ENCODE measurements around the gene HOXB2.

The HOXB2 gene

DNA sequence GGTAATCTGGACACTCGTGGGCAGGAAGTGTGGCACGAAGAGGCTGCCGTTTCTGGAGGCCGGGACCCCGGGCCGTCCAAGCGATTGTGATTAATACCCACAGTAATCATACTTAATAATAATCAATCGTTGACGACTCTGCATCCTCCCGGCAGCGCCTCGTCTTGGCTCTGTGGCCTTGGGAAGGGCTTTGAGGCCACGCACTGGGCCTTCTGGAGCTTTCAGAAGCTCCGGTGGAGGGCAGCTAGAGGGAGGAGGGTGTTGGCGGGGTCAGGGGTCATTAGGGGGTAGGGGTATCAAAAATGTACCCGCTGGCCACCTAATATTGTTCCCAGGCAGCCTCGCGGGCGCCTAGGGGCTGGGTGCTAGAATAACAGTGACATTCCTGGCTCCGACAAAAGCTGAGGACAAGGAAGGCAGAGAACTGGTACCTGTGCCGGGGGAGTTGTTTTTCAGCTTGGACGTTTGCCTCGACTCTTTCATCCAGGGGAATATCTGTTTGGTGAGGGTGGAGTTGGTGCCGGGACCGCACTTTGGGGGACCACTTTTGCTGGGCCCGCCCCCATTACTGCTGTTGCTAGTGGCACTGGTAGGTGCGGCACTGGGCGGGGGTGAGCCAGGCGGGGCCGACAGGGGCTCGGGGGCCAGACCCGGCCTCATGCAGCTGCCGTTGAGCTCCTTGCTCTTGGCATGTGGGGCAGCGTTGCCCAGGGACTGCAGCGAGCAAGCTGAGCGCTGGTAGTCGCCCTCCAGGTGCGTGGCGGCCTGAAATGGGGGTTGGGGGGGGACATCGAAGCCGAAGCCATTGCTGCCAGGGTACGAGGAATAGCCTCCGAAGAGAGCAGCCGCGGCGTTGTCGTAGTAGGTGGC is 6.9 kb upstream of the HOXB2 start:
- no peak for DNase-seq

DNA sequence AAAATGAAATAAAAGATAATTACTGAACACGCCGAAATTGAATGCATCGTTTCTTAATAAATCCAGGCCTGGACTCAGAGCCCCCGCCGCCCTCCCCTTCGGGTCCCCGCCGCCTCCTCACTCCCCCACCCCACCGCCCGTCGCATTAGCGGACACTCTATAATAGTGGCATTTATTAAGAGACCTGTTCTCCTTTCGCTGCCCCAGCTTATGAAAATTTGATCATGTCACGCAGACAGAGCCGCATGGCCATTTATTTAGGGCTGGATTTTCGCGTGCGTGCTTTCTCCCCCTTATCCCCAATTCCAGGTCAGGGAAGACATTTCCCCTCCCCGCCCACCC is 6.3 kb upstream of the HOXB2 start:
- no peak for DNase-seq

DNA sequence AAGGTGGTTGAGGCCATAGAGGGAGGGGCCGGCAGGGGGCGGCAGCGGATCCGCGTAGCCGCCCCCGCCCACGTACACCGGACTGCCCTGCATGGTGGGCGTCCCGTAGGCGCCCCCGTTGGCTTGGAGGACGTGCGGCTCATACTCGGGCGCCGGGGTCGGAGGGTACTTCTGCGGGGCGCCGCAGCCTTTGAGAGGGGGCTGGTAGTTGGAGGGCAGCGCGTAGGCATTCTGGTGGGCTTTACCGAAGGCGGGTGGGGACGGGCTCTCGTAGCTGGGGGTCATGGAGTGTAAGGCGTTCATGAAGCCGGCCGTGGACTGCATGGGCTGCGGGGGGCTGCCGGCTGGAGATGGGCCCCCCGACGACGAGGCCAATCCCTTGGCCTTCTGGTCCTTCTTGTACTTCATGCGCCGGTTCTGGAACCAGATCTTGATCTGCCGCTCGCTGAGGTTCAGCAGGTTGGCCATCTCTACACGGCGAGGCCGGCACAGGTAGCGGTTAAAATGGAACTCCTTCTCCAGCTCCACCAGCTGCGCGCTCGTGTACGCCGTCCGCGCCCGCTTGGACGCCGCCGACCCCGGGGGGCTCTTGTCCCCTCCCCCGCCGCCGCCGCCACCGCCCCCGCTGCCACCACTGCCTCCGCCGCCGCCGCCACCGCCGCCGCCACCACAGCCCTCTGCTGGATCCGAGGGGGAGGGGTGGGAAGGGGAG is 5.7 kb upstream of the HOXB2 start:
- no peak for DNase-seq

DNA sequence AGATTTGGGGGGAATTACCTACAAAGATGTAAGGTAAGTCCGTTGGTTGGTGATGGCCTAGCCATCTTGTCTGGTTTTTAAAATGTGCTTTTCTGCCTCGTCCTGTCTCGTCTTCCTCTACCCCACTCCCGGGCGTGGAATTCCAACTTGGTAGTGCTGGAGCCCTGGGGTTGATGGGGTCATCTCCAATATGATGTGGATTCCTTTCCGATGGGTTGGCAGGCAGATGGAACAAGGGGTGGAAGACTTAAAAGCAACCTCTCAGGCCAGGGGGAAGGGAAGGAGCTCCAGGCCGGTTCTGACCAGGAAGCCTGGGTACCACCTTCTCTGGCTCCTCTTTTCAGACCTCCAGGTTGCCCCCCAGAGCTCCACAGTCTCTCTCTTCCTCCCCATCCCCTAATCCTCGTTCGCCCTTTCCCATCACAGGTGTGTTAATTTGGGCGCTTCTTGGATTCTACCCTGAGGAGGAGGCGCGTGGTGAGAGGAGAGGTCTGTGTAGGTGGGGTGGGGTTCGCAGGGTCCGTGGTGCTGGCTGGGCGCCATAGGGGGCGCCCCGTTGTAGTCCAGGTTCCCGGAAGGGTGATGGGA is 5.1 kb upstream of the HOXB2 start:
- DNase-seq, result no peak

DNA sequence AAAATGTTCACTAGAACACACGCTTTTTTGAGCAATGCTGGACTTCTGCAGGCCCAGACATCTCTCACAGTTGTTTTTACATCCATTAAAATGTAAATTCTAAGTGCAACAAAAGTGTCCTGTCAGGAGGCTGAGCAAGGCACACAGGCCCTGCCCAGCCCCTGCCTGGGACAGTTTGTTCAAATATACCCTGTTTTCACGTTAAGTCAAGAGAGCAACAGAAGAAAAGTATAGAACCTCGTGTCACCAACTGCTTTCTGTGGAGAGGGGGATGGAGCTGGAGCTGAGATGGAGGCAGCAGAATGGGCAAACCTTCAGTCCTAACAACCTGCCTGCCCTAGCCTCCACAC is 4.3 kb upstream of the HOXB2 start:
- no peak for DNase-seq

DNA sequence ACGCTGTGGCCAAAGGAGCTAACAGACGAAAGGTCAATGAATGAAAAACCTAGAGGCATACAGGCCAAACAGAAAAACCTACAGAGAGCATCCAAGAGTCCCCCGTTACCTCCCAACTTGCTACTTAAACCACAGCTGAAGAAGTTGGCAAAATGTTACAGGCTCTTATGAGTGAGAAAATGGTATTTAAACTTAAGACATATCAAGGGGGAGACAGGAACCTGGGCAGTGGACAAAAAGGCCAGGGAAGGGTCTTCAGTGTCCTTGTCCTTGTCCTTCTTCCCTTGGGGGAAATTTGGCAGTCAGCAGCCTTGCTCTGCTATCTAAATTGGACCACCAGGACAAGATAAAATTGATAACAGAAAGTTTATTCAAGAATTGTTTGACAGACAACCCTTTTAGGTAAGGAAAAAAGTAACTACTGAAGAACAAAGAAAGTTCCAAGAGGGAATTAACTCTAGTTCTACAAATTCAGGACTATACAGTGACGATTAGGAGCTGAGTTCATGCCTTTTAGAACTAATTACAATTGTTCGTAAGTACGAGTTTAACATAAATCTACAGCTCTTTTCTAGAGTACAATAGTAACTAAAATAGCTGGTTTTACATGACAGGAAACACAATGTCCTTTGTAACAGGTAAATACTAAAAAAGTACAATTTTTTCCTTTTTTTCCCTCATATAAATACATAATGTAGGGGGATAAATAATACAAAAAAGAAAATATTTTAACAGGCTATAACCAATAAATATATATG is 3.8 kb upstream of the HOXB2 start:
- no peak for DNase-seq

DNA sequence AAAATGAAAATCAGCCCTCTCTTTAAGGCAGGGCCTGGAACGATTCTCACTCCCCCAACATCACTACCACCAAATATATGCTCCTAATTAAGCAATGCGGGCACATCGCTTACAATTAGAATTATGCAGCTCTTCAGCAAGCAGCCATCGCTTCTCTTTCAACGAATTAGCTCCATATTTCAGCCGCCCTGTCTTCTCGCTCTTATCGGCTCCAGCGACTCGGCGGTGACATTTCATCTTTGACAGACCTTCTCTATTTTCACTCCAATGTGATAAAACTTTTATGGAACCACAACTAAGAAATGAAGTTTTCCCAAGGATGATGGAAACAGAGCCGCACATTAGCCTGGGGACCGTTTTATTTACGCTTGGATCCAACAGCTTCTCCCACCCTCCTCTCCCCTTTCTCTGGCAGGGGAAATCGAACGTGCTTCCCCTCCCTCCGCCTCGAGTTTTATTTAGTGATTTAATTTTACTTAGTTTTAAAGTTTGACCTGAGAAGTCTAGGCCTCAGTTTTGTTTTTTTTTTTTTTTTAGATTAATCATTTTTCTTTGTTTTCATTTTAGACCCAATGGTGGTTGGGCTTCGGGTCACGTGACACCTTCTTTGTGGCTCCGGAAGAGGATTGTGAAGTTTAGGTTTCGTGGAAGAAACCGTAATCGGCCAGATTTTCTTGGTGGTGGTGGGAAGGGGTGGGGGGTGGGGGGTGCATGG is 3.1 kb upstream of the HOXB2 start:
- peak; percentile 40 for DNase-seq

DNA sequence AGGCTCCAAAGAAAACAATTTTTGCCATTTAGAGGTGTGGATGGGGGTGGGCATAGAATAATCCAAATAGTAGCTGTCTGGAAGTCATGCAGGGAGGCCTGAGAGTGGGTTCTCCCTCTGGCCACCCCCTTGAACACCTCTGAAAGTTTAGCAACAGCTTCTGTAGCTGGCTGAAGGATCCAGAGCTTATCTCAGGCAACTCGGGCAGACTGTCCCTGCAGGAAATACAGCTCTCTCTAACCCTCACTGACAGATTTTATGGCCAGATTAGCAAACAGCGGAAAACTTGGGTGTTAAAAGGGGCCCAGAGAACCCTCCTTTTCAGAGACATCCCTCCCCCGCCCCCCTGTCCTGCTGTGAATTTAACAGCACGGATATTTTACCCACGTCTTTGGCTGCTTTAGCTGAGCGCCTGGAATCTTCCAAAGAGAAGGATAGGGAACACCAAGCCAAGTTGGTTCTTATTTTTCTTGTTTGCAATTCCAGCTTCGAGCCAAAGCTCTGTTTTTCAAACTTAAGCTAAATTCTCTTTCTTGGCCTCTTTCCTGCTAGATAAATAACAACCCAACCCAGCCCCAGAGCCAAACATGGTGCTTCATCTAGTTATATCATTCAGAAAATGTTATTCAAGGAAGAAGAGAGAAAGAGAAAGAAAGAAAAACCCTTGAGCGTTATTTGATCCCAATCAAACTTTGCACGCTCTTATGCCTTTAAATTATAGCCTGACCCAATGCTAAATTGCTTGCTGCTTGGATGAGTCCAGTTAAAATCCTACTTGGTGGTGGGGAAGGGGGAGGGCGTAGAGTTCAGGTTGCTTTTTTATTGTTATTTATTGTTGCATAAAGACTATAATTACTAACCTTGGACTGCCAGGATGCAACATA is 2.3 kb upstream of the HOXB2 start:
- no peak for DNase-seq

DNA sequence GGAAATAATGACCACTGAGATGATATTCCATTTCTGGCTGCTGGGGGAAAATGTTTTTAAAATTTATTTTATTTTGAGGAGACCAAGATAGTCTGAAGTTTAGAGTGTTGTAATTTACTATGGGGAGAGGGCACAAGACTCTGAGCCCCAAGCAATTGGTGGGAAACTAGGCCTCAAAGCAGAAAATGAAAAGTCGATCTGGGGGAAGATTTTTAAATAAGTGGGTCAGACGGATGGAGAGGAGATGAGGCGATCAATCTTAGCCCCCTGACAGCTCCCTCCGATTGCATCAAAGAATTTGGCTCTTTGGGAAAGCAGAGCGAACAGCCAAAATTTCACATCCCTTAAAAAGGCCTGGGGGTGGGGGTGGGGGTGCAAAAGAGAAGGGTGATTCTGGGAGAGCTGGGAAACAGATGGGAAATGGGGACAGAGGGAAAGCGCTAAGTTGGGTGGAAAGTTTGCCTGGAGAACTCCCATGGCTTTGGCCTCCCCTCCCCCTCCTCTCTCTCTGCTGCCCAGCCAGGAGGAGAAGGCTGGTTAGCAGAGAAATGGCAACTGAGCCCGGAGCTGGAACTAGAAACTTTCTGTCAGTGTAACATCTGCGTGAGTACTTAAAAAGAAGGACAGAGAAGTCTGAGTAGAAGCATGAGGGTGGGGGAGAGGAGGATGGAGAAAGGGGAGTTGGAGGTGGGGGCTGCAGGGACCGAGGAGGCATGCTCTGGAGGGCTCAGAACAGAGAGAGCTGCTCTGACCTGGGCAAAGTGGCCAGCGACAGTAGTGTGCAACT is 1.4 kb upstream of the HOXB2 start:
- no peak for DNase-seq

DNA sequence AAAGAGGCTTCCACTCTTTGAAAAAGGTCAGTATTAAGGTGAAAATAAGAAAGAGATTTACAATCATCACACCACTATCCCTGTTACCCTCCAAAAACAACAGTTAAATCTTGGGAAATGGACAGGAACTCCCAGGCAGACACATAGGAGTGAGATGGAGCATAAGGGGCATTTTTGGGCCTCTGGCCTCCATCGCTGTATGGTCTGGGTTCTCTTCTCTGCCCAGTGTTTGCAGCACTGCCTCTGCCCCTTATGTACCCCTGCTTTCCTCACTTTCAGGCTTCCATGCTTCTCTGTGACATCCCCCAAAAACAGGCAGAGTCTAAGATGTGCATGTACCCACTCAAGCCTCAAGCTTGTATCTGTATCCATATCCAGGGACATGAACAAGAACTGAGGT is 630 bp upstream of the HOXB2 start:
- no peak for DNase-seq

DNA sequence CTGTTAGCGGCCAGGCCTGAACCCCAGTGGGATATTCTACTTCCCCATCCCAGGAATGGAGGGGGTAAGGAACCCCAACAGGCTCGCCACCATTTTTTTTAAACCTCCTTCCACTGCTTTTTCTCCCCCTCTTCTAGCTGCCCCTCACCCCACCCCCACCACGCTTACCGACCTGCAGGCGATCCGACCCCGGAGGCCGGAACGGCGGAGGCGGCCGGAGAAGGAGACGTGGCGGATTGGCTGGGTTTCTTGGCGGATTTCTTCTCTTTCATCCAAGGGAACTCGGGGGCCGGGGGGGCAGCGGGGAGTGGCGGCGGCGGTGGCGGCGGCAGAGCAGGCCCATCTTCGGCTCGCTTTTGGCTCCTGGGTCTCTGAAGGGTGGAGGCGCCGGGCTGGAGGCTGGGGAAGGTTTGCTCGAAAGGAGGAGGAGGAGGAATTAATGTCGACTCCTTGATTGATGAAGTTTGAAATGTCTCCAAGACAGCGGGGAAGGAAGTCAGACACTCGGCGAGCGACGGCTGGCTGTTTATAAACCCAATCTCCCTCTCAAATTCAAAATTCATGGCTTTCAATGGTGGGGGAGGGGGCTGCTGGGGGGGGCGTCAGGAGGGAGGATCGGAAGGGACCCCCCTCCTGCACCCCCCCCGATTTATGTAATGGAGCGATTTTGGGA is 424 bp downstream of the HOXB2 start:
- peak; percentile 37 for DNase-seq

DNA sequence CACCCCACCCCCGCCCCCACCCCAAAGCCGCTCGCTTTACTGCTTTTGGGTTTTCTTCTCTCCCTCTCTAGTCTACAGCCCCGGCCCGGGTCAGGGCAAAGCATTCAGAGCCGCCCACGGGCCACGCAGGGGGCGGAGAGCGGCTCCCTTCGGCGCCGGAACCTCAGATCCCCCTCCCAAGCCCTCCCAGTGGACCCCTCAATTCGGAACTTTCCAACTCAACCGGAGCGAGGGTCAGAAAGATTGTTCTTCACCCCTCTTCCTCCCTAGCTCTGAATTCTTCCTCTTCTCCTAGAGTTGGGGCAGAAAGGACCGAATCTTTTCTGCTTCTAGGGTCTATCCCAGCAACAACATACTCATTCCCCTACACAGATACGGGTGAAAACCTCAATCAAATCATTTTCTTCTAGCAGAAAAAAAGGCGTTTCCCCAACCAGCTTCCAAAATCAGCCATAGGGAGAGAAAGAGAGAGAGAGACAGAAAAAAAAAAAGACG is 1.0 kb downstream of the HOXB2 start:
- DNase-seq, result no peak

DNA sequence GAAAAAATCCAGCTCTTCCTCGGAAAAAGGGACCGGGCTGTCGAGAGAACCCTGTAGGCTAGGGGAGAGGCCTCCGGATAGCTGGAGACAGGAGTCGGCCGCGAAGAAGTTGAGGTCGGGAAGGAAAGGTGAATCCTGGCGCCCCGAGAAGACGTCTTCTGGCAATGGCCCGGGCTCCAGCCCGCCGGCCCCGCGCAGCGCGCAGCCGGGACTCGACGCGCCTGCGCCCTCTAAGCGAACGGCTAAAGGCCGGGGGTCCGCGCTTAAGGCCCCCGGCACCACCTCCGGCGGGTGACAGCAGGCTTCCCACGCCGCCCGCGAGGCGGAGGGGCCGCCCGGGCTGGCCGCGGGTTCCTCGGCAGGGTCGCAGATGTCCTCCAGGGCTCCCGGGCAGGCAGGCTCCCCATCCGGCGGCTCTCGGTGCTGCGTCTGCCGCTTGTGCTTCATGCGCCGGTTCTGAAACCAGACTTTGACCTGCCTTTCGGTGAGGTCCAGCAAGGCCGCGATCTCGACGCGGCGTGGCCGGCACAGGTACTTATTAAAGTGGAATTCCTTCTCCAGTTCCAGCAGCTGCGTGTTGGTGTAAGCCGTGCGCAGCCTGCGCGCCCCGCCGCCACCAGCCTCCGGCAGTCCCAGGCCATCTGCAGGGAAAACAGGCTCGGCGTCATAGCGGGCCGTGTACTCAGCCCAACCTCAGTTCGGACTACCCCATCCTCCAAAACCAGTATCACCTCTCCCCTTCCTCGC is 1.6 kb downstream of the HOXB2 start:
- DNase-seq, result no peak

DNA sequence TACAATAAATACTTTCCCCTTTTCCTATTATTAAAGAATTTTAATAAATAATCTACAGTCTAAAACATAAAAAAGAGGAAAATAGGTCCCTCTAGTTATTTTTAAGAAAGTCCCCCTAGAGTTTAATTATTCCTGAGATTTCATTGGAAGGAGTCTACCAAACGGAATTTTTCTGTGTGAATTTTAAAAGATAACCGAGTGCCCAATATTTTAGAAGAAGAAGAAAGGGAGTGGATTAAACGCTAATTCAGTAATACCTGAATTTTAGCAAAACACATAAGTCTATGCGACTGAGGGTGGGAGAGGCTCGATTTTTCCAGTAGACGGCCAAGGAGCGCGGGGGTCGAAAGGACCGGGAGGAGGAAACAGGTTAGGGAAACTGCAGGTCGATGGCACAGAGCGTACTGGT is 2.2 kb downstream of the HOXB2 start:
- no peak for DNase-seq

DNA sequence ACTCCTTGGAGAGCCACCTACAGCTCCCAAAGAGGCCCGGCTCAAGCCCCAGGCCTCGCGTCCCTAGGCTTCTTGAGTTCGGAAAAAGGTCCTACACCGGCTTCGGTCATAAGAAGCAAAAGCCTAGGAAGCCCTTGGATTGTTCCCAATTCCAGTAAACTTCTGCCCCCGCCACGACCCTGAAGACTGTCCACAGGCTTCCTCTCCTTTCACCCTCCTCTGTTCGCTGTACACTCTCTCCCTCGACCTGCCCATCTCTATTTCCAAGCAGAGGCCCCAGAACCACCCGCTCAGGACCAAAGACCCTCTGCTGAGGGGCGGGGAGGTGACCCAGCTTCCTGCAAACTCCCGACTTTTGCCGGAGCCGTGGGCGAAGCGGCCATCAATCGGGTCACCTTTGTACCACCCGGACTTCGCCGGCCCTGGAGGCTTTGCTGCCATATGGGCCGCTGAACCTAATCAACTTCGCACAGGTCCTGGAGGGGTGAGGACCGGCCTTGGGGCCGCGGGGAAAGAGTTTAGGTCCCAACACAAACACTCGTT is 2.7 kb downstream of the HOXB2 start:
- DNase-seq, result no peak

DNA sequence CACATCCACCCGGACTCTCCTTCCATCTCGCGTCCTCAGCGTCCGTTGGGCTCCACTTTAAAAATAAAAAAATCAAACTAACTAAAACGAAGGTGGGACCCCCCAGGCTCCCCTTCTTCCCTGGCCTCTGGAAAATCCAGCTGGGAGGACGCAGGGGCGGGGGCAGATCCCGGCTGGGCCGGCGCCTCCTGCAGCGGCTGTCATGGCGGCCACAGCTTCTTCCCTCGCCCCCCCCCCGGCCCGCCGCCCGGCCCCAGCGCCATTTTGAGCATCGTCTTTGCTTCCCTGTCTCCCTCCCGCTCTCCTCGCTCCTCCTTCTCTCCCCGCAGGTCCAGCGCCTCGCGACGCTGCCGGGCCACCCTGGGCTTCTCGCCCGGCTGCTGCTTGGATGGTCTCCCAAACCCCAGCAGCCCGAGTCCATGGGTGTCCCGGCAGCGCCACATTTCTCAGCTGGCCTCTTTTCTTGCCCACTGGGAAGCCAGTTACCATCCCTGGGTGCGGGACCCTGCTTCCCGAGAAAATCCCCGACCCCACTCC is 3.3 kb downstream of the HOXB2 start:
- DNase-seq, result peak; percentile 48

DNA sequence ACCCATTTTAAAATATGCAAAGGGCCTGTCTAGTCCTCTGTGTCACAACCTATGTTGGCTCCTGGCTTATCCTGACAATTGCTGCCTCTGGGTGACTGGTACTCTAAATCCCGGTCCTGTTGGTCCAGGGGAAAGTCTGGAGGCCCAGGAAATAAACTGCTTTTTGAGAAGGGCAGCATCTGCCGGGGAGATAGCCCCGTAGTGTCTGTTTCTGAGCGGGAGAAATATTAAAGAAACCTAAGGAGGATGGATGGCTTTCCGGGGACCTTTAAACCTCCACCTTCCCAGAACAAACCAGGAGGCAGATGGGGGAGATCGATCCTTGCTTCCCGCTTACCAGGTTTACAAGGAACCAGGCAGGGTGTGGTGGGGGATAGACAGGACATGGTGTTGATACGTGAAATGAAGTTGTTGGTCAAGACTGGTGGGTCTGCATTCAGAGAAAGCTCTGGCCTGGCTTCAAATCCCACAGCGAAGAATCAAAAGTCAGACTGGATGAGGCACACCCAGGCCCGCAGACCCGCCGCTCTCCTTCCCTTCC is 3.8 kb downstream of the HOXB2 start:
- DNase-seq, result no peak

DNA sequence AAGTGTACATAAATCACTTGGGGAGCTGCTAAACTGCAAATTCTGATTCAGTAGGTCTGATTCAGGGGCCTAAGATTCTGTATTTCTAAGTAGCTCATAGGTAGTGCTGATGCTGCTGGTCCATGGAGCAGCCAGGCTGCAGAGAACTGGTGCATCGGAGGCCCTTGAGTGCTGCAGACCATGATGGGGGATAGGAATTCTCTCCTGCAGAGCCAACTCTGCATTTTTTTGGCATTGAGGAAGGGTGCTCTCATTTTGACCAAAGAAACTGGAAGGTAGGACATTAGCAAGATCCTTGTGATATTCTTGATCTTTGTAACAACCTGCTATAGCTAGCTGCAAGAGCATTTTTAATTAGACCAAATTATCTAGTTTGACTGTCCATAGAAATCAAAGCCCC is 4.7 kb downstream of the HOXB2 start:
- DNase-seq, result no peak

DNA sequence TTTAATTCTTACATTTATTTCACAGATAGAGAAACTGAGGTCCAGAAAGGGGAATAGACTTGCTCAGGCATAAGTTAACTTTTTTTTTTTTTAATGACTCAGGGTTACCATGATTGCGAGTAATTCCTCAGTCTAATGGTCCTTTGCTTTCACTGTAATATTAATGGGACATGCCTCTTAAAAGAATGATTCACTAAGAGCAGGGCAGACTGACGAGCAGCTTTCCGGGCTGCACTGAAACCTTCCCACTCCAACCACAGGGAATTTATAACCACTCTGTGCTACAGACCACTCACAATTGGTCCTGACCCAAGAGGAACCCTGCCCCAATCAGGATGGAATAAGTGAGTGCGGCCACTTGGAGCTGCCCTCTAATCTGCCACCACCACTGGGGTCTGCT is 5.7 kb downstream of the HOXB2 start:
- DNase-seq, result no peak
